ENCODE data around the gene FIS1. TPM values are rescaled to one million over a fixed set of nuclear protein-coding genes. Genes with fewer than 3 reads are reported as not detected.
"Not testable (repeated sequence)": the region's sequence is repeated elsewhere in the genome, so short reads cannot be mapped to it uniquely, and the experiment has no call there.

The FIS1 gene
- total RNA-seq, 3 donors from 2014 or later (not counting 1 experiment from before 2014, with no cell fraction given), result 99.9 to 119 (median 105) TPM

GRCh38 chr7:101290186-101291037 is 45.5 kb upstream of the FIS1 start:
- peaks cover 14 to 22% of the 10 kb centered on the region in 2 donors for H3K4me1 Mint-ChIP-seq
- H3K36me3 Mint-ChIP-seq; H3K9me3 ChIP-seq (ENCODE audit: control insufficient read depth, insufficient read depth, low read length); H3K36me3 ChIP-seq (ENCODE audit: control insufficient read depth, insufficient read depth, low read length); intact Hi-C loops (cut with micrococcal nuclease); H3K4me3 ChIP-seq (ENCODE audit: low read length); H3K9me3 Mint-ChIP-seq; H3K27ac Mint-ChIP-seq; H3K27me3 ChIP-seq (ENCODE audit: control insufficient read depth, insufficient read depth, low read length); H3K27ac ChIP-seq (ENCODE audit: low read length): not testable (repeated sequence)
- peaks cover 13% of the 10 kb centered on the region for H3K4me1 ChIP-seq (ENCODE audit: control insufficient read depth, insufficient read depth, low read length)
- 27% methylated on average over 16 of the region's 18 CpGs for WGBS (ENCODE audit: insufficient coverage)
- TF ChIP-seq CTCF (IDR thresholded peaks at IDR 0.05), result peak; percentile 71
- H3K27me3 Mint-ChIP-seq (ENCODE audit: low read depth in 2 of 2), result peaks cover 22 to 25% of the 10 kb centered on the region in 2 donors
- peak overlapping the region; percentile 17 for H3K4me3 Mint-ChIP-seq
- peak; percentile 60 to 61 for DNase-seq
- peak; percentile 75 to 85 (median 83) for ATAC-seq

GRCh38 chr7:101289687-101290086 is 44.8 kb upstream of the FIS1 start:
- intact Hi-C loops (cut with micrococcal nuclease); H3K27ac ChIP-seq (ENCODE audit: low read length); H3K9me3 Mint-ChIP-seq; H3K36me3 ChIP-seq (ENCODE audit: control insufficient read depth, insufficient read depth, low read length); H3K4me3 Mint-ChIP-seq; H3K27ac Mint-ChIP-seq; DNase-seq; H3K4me3 ChIP-seq (ENCODE audit: low read length); H3K27me3 ChIP-seq (ENCODE audit: control insufficient read depth, insufficient read depth, low read length); H3K36me3 Mint-ChIP-seq; H3K9me3 ChIP-seq (ENCODE audit: control insufficient read depth, insufficient read depth, low read length): not testable (repeated sequence)
- peaks cover 13% of the 10 kb centered on the region for H3K4me1 ChIP-seq (ENCODE audit: control insufficient read depth, insufficient read depth, low read length)
- whole genome bisulfite sequencing (ENCODE audit: insufficient coverage), result 47% methylated on average over 3 of the region's 4 CpGs
- Mint-ChIP-seq H3K27me3 (ENCODE audit: low read depth in 2 of 2) (peaks cover 17 to 25% of the 10 kb centered on the region in 2 donors), H3K4me1 (peaks cover 14 to 22% of the 10 kb centered on the region in 2 donors)
- ATAC-seq, result peak; percentile 57 to 68 (median 61)

- Mint-ChIP-seq H3K36me3 (no peaks in the 10 kb centered on the region), H3K4me3 (no peak overlapping the region), H3K27ac (no peak overlapping the region), H3K4me1 (peaks cover 14 to 22% of the 10 kb centered on the region in 2 donors), H3K9me3 (no peaks in the 10 kb centered on the region), H3K27me3 (ENCODE audit: low read depth in 2 of 2) (peaks cover 13 to 14% of the 10 kb centered on the region in 2 donors)
- TF ChIP-seq CTCF (IDR thresholded peaks at IDR 0.05), result no peak
- no peak for DNase-seq
- Histone ChIP-seq H3K36me3 (ENCODE audit: control insufficient read depth, insufficient read depth, low read length) (no peaks in the 10 kb centered on the region), H3K27me3 (ENCODE audit: control insufficient read depth, insufficient read depth, low read length) (peaks cover 8% of the 10 kb centered on the region), H3K4me3 (ENCODE audit: low read length) (no peak overlapping the region), H3K4me1 (ENCODE audit: control insufficient read depth, insufficient read depth, low read length) (peaks cover 13% of the 10 kb centered on the region), H3K27ac (ENCODE audit: low read length) (no peak overlapping the region), H3K9me3 (ENCODE audit: control insufficient read depth, insufficient read depth, low read length) (no peaks in the 10 kb centered on the region)
- ATAC-seq, result no peak
- 86% methylated on average over 1 of the region's 3 CpGs for WGBS (ENCODE audit: insufficient coverage)
- intact Hi-C loops (cut with micrococcal nuclease), result no loop called here
These were observed 43.6 kb upstream of the FIS1 start for GRCh38 chr7:101288439-101288838.

GRCh38 chr7:101287032-101287431 is 42.2 kb upstream of the FIS1 start:
- no peak overlapping the region for H3K4me3 Mint-ChIP-seq
- H3K4me1 Mint-ChIP-seq, result peaks cover 22% of the 10 kb centered on the region in 2 donors
- ATAC-seq (no peak), DNase-seq (no peak)
- Histone ChIP-seq H3K27me3 (ENCODE audit: control insufficient read depth, insufficient read depth, low read length) (peaks cover 5% of the 10 kb centered on the region), H3K9me3 (ENCODE audit: control insufficient read depth, insufficient read depth, low read length) (no peaks in the 10 kb centered on the region), H3K4me3 (ENCODE audit: low read length) (no peak overlapping the region), H3K27ac (ENCODE audit: low read length) (no peak overlapping the region), H3K36me3 (ENCODE audit: control insufficient read depth, insufficient read depth, low read length) (no peaks in the 10 kb centered on the region), H3K4me1 (ENCODE audit: control insufficient read depth, insufficient read depth, low read length) (peaks cover 18% of the 10 kb centered on the region)
- TF ChIP-seq CTCF (IDR thresholded peaks at IDR 0.05), result no peak
- H3K27me3 Mint-ChIP-seq (ENCODE audit: low read depth in 2 of 2), result peaks cover 7 to 11% of the 10 kb centered on the region in 2 donors
- no peak overlapping the region for H3K27ac Mint-ChIP-seq
- H3K9me3 Mint-ChIP-seq, result no peaks in the 10 kb centered on the region
- intact Hi-C loops (cut with micrococcal nuclease), result no loop called here
- no peaks in the 10 kb centered on the region for H3K36me3 Mint-ChIP-seq
- 46% methylated on average over 6 of the region's 6 CpGs for WGBS (ENCODE audit: insufficient coverage)

GRCh38 chr7:101285880-101286279 is 41.0 kb upstream of the FIS1 start:
- H3K4me3 ChIP-seq (ENCODE audit: low read length); H3K9me3 ChIP-seq (ENCODE audit: control insufficient read depth, insufficient read depth, low read length); H3K27me3 ChIP-seq (ENCODE audit: control insufficient read depth, insufficient read depth, low read length); H3K36me3 Mint-ChIP-seq; H3K36me3 ChIP-seq (ENCODE audit: control insufficient read depth, insufficient read depth, low read length); H3K27ac ChIP-seq (ENCODE audit: low read length); intact Hi-C loops (cut with micrococcal nuclease); DNase-seq; H3K27me3 Mint-ChIP-seq (ENCODE audit: low read depth in 2 of 2); H3K4me3 Mint-ChIP-seq; H3K9me3 Mint-ChIP-seq; ATAC-seq; H3K27ac Mint-ChIP-seq: not testable (repeated sequence)
- H3K4me1 Mint-ChIP-seq, result peaks cover 22% of the 10 kb centered on the region in 2 donors
- 86% methylated on average over 3 of the region's 3 CpGs for WGBS (ENCODE audit: insufficient coverage)
- peaks cover 18% of the 10 kb centered on the region for H3K4me1 ChIP-seq (ENCODE audit: control insufficient read depth, insufficient read depth, low read length)
